H1 (cell line): Measurements from ENCODE around the gene PPY. TPM values are rescaled to one million over a fixed set of nuclear protein-coding genes. Genes with fewer than 3 reads are reported as not detected.

Experiments used
- CTCF ChIA-PET: fragments of 300-600 bp; sonication (Branson Sonifier 250); formaldehyde crosslinking; loops from one replicate; lab custom pipeline; 2021; ENCODE audit not compliant: partially characterized antibody; lab: Charles Lee
- POLR2A ChIA-PET: fragments of 300-600 bp; sonication (Branson Sonifier 250); formaldehyde crosslinking; loops from one replicate; lab custom pipeline; 2021; ENCODE audit warnings: inconsistent platforms; ENCODE audit not compliant: partially characterized antibody; lab: Charles Lee
- DNase-seq, 2 experiments: peaks; one replicate each; pipeline versions ENCODE4 v3.0.0 to v3.0.0-alpha.2; 2010 to 2022; ENCODE audit warnings: low spot score in 2 of 2, low read depth in 1 of 2, mixed read lengths in 1 of 2
- FAIRE-seq: peaks from 2 replicates; lab custom pipeline; 2011; peaks lifted over from hg19 to GRCh38; lab: Jason Lieb, UNC
- H2AFZ ChIP-seq: 2 replicates; pipeline ENCODE4 v1.8.1; 2012; ENCODE audit warnings: low read length, inconsistent platforms
- H2AK5ac ChIP-seq: 2 replicates; pipeline ENCODE4 v1.6.1; 2013; ENCODE audit warnings: low read depth, low read length
- H2BK120ac ChIP-seq: replicated peaks from 2 replicates; pipeline ENCODE3; 2013; ENCODE audit warnings: low read depth, low read length, inconsistent platforms
- H2BK12ac ChIP-seq: 2 replicates; pipeline ENCODE4 v1.6.1; 2013; ENCODE audit warnings: low read depth, low read length
- H2BK15ac ChIP-seq: 2 replicates; pipeline ENCODE4 v1.6.1; 2013; ENCODE audit warnings: low read length
- H2BK20ac ChIP-seq: 2 replicates; pipeline ENCODE4 v1.6.1; 2013; ENCODE audit warnings: low read length
- H2BK5ac ChIP-seq: 2 replicates; pipeline ENCODE4 v1.6.1; 2013; ENCODE audit warnings: low read depth, low read length
- H3K14ac ChIP-seq: 2 replicates; pipeline ENCODE4 v1.6.1; 2013; ENCODE audit warnings: inconsistent platforms; ENCODE audit not compliant: insufficient read length
- H3K18ac ChIP-seq: 2 replicates; pipeline ENCODE4 v1.6.1; 2013; ENCODE audit warnings: low read length; ENCODE audit errors: extremely low read depth
- H3K23ac ChIP-seq: 2 replicates; pipeline ENCODE4 v1.6.1; 2013; ENCODE audit warnings: inconsistent platforms; ENCODE audit not compliant: insufficient read length
- H3K23me2 ChIP-seq: 2 replicates; pipeline ENCODE4 v1.6.1; 2013; ENCODE audit warnings: low read depth, low read length
- H3K27ac ChIP-seq: 2 replicates; pipeline ENCODE4 v1.6.1; 2011; ENCODE audit warnings: low read depth, low read length, inconsistent platforms
- H3K27me3 ChIP-seq, 4 experiments: replicated peaks in 1 of 4; 1 replicate in 1 of 4; 2 replicates in 3 of 4; pipeline versions ENCODE4 v1.6.1 to v1.8.1; 2011 to 2013; ENCODE audit warnings: low read length in 3 of 4, mild to moderate bottlenecking in 3 of 4, inconsistent platforms in 2 of 4, mixed read lengths in 2 of 4, moderate library complexity in 1 of 4; ENCODE audit not compliant: control insufficient read depth in 3 of 4, insufficient read depth in 3 of 4; ENCODE audit errors: extremely low read depth in 1 of 4
- H3K36me3 ChIP-seq, 4 experiments: 2 replicates each; pipeline versions ENCODE4 v1.6.1 to v1.8.1; 2011 to 2013; ENCODE audit warnings: mild to moderate bottlenecking in 4 of 4, low read length in 3 of 4, moderate library complexity in 2 of 4, control low read depth in 1 of 4, inconsistent platforms in 1 of 4; ENCODE audit not compliant: insufficient read depth in 4 of 4, control insufficient read depth in 2 of 4
- H3K4ac ChIP-seq: replicated peaks from 2 replicates; pipeline ENCODE3; 2013; ENCODE audit warnings: low read length, low read depth, mixed read lengths, inconsistent platforms; ENCODE audit not compliant: insufficient read length
- H3K4me1 ChIP-seq, 4 experiments: replicated peaks in 1 of 4; 1 replicate in 1 of 4; 2 replicates in 3 of 4; pipeline versions ENCODE4 v1.6.1 to v1.8.1; 2011 to 2013; ENCODE audit warnings: low read length in 3 of 4, inconsistent platforms in 2 of 4, mixed read lengths in 1 of 4; ENCODE audit not compliant: insufficient read depth in 4 of 4, control insufficient read depth in 3 of 4
- H3K4me2 ChIP-seq, 2 experiments: 2 replicates each; pipeline versions ENCODE4 v1.6.1 to v1.8.1; 2011 to 2013; ENCODE audit warnings: low read depth in 2 of 2, low read length in 2 of 2, control low read depth in 1 of 2, inconsistent platforms in 1 of 2, mild to moderate bottlenecking in 1 of 2; ENCODE audit not compliant: insufficient read depth in 1 of 2
- H3K4me3 ChIP-seq, 4 experiments: fragments of 200-600, 300-600 bp in 1 of 4; sonication (generic), shearing (Covaris generic), sonication (Bioruptor Twin) in 1 of 4; 2 replicates each; pipeline versions ENCODE4 v1.5.1 to v1.8.1; 2011 to 2016; ENCODE audit warnings: low read length in 4 of 4, low read depth in 3 of 4, control low read depth in 2 of 4, inconsistent platforms in 2 of 4, mild to moderate bottlenecking in 2 of 4, mixed read lengths in 1 of 4, moderate library complexity in 1 of 4; ENCODE audit not compliant: insufficient read depth in 2 of 4; ENCODE audit errors: extremely low read depth in 1 of 4
- H3K56ac ChIP-seq: replicated peaks from 2 replicates; pipeline ENCODE3; 2013; ENCODE audit warnings: low read depth, mild to moderate bottlenecking, mixed read lengths, low read length, inconsistent platforms; ENCODE audit not compliant: insufficient read length
- H3K79me1 ChIP-seq: 2 replicates; pipeline ENCODE4 v1.6.1; 2013; ENCODE audit warnings: low read depth, low read length, control low read depth
- H3K79me2 ChIP-seq, 2 experiments: 2 replicates each; pipeline versions ENCODE4 v1.6.1 to v1.8.1; 2012 to 2013; ENCODE audit warnings: low read length in 2 of 2, mild to moderate bottlenecking in 2 of 2, inconsistent platforms in 1 of 2; ENCODE audit not compliant: insufficient read depth in 2 of 2, control insufficient read depth in 1 of 2
- H3K9ac ChIP-seq, 4 experiments: replicated peaks in 1 of 4; 1 replicate in 1 of 4; 2 replicates in 3 of 4; pipeline versions ENCODE4 v1.6.1 to v1.8.1; 2011 to 2013; ENCODE audit warnings: low read depth in 3 of 4, low read length in 3 of 4, control low read depth in 2 of 4, mild to moderate bottlenecking in 2 of 4, moderate library complexity in 2 of 4, inconsistent platforms in 1 of 4; ENCODE audit errors: extremely low read depth in 1 of 4
- H3K9me3 ChIP-seq, 2 experiments: 2 replicates each; pipeline versions ENCODE4 v1.6.1 to v1.8.1; 2012 to 2013; ENCODE audit warnings: mild to moderate bottlenecking in 2 of 2, moderate library complexity in 2 of 2, control low read depth in 1 of 2, inconsistent platforms in 1 of 2, low read depth in 1 of 2, low read length in 1 of 2, mixed read lengths in 1 of 2; ENCODE audit not compliant: insufficient read depth in 2 of 2
- H4K20me1 ChIP-seq, 2 experiments: replicated peaks in 1 of 2; 2 replicates each; pipeline versions ENCODE3 to v1.8.1; 2011 to 2013; ENCODE audit warnings: inconsistent platforms in 2 of 2, low read length in 2 of 2, mild to moderate bottlenecking in 1 of 2; ENCODE audit not compliant: insufficient read depth in 2 of 2, control insufficient read depth in 1 of 2
- H4K5ac ChIP-seq: 2 replicates; pipeline ENCODE4 v1.6.1; 2013; ENCODE audit warnings: low read length, low read depth, mixed read lengths, inconsistent platforms; ENCODE audit not compliant: insufficient read length
- H4K8ac ChIP-seq: 2 replicates; pipeline ENCODE4 v1.8.0; 2013; ENCODE audit warnings: mild to moderate bottlenecking, moderate library complexity, low read length, inconsistent platforms; ENCODE audit not compliant: insufficient read depth; ENCODE audit errors: extremely low read depth
- H4K91ac ChIP-seq: replicated peaks from 2 replicates; pipeline ENCODE3; 2013; ENCODE audit warnings: low read length, mixed read lengths, inconsistent platforms; ENCODE audit not compliant: insufficient read length
- ATF3 ChIP-seq: IDR thresholded peaks from 2 replicates; pipeline ENCODE4 v1.6.1; 2011; ENCODE audit warnings: low read depth, mild to moderate bottlenecking, low read length; ENCODE audit not compliant: insufficient read depth
- BCL11A ChIP-seq, 2 experiments: IDR thresholded peaks; one replicate each; pipeline ENCODE4 v1.6.1; 2011; ENCODE audit warnings: low read depth in 2 of 2, low read length in 2 of 2, mild to moderate bottlenecking in 2 of 2
- CBX5 ChIP-seq: fragments of 300-800, 300-1000 bp; sonication (generic); IDR thresholded peaks from 2 replicates; pipeline ENCODE4 v1.7.1; 2016; ENCODE audit warnings: antibody characterized with exemption, low read length, low read depth
- CEBPB ChIP-seq: IDR thresholded peaks from 2 replicates; pipeline ENCODE4 v1.6.1; 2012; ENCODE audit warnings: low read depth, low read length
- EP300 ChIP-seq, 2 experiments: IDR thresholded peaks; 1 replicate in 1 of 2; 2 replicates in 1 of 2; pipeline ENCODE4 v1.6.1; 2011 to 2012; ENCODE audit warnings: low read depth in 2 of 2, low read length in 2 of 2, mild to moderate bottlenecking in 2 of 2, borderline replicate concordance in 1 of 2, inconsistent platforms in 1 of 2, moderate library complexity in 1 of 2
- HDAC2 ChIP-seq, 2 experiments: fragments of 300-600 bp in 1 of 2; sonication (generic) in 1 of 2; IDR thresholded peaks; 2 replicates each; pipeline ENCODE4 v1.6.1; 2011 to 2012; ENCODE audit warnings: low read depth in 2 of 2, low read length in 2 of 2, mild to moderate bottlenecking in 2 of 2, moderate library complexity in 2 of 2, borderline replicate concordance in 1 of 2, inconsistent platforms in 1 of 2
- KDM5A ChIP-seq: fragments of 200-600 bp; IDR thresholded peaks from 2 replicates; pipeline ENCODE4 v1.7.1; 2012; ENCODE audit warnings: mild to moderate bottlenecking, low read length, inconsistent platforms, mixed read lengths
- SIN3A ChIP-seq, 2 experiments: IDR thresholded peaks in 1 of 2; conservative IDR thresholded peaks in 1 of 2; 2 replicates each; pipeline ENCODE4 v1.6.1; 2011 to 2012; ENCODE audit warnings: low read length in 2 of 2, improper control_type of control experiment in 1 of 2, low read depth in 1 of 2, mild to moderate bottlenecking in 1 of 2
- SIX5 ChIP-seq: IDR thresholded peaks from 2 replicates; pipeline ENCODE4 v1.6.1; 2011; ENCODE audit warnings: mild to moderate bottlenecking, low read depth, low read length
- SP4 ChIP-seq: IDR thresholded peaks from 2 replicates; pipeline ENCODE4 v1.6.1; 2012; ENCODE audit warnings: low read length, inconsistent platforms
- TEAD4 ChIP-seq: IDR thresholded peaks from 2 replicates; pipeline ENCODE4 v1.6.1; 2012; ENCODE audit warnings: low read depth, low read length, inconsistent platforms, mixed read lengths
- WGBS, 2 experiments: shearing (Covaris generic) in 1 of 2; methylation state at CpG; one replicate each; pipeline versions ENCODE4 v1.1.6 to v1.1.7; 2013 to 2015; ENCODE audit warnings: low lambda C conversion rate in 2 of 2, mixed read lengths in 2 of 2, inconsistent platforms in 1 of 2, low coverage in 1 of 2, missing lambda C conversion rate in 1 of 2; ENCODE audit not compliant: insufficient replicate concordance in 2 of 2, insufficient coverage in 1 of 2, insufficient read length in 1 of 2; ENCODE audit errors: extremely low coverage in 1 of 2, missing lambda C conversion rate in 1 of 2; 5-methylcytosine and 5-hydroxymethylcytosine counted together
- polyA plus RNA-seq, 7 experiments: library from polyadenylated mRNA; depleted of rRNA in 3 of 7; stranded (reverse) in 5 of 7; unstranded in 2 of 7; fragments of >200 nt in 5 of 7; fragments of 200-250 nt in 2 of 7; gene quantifications; 1 replicate in 5 of 7; 2 replicates in 1 of 7; 4 replicates in 1 of 7; pipeline versions ENCODE4 v1.2.1 to v1.2.3, GENCODE V29; 2011 to 2013; ENCODE audit warnings: missing spikeins in 2 of 7, mixed read lengths in 2 of 7
- total RNA-seq: library from RNA; stranded (reverse); fragmentation: NEBNext Ultra II Directional; extraction: Animal tissue kit (Norgen Biotek cat#: 25700); gene quantifications from 2 replicates; pipeline ENCODE4 v1.2.1, GENCODE V29; 2021
- TF ChIP-seq, protein P1 (sequence below): IDR thresholded peaks from 2 replicates; pipeline ENCODE4 v1.6.1; 2012; ENCODE audit warnings: inconsistent platforms

PPY gene
- total and polyA plus RNA-seq, 2 of the 8 experiments (the other 6 are each of a cell fraction or from before 2014, with no cell fraction given), result 0.26 TPM; not detected in 1

DNA sequence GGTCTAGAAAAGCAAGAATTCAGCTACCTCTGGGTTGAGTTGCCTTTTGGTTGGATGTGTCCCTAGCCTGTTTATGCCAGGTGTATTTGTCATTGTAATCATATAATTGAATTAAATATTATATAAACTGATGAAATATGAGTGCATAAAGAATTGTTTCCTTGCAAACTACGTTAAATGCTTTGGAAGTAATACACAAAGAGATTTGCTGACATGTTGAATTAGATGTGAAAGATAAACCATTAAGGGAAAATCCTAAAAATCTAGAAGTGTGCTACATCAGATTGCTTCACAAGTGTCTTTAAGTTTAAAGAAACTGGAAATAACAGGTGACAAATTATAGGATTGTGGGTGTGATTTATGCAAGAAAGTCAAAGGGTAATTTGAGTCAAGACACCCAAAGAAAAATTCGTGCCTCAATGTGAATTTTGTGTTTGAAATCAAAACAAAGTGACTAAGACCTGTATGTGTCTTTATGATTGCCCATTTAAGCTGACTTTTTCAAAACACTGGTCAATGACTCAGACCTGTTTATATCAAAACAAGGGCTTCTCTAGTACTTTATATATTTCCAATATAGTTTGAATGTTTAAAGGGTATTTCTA lies 16.6 kb upstream of the PPY start:
- ChIA-PET CTCF (interaction anchor here (0.7 to 2.5 kb wide), 7 partner anchors 12 to 78 kb away, joined by 3 to 14 read pairs (median 4); partner anchors contain the start of gene NAGS), POLR2A (no interaction called here)
- Histone ChIP-seq H3K23ac (no peak overlapping the region), H3K4me1 (peaks cover 0 to 2% (median 0%) of the 10 kb centered on the region in 4 experiments; a peak in 1 of 7 replicates), H4K20me1 (no peaks in the 10 kb centered on the region), H3K9ac (no peak overlapping the region), H2BK120ac (no peak overlapping the region), H3K79me1 (no peaks in the 10 kb centered on the region), H3K36me3 (no peaks in the 10 kb centered on the region), H3K27ac (no peak overlapping the region), H3K9me3 (no peaks in the 10 kb centered on the region), H2AK5ac (no peak overlapping the region), H3K23me2 (0 out of 2 replicates have a peak, but pooled peaks cover 2% of the 10 kb centered on the region), H3K14ac (no peak overlapping the region), H3K79me2 (no peaks in the 10 kb centered on the region), H2BK12ac (no peak overlapping the region), H2BK20ac (no peak overlapping the region), H3K18ac (no peak overlapping the region), H4K5ac (no peak overlapping the region), H3K27me3 (peaks cover 0 to 8% (median 8%) of the 10 kb centered on the region in 4 experiments; a peak in 4 of 7 replicates), H3K4me3 (no peak overlapping the region), H2BK5ac (no peak overlapping the region), H3K56ac (no peak overlapping the region), H2BK15ac (no peak overlapping the region), H4K8ac (no peak overlapping the region), H2AFZ (no peak overlapping the region), H3K4ac (no peak overlapping the region), H4K91ac (no peak overlapping the region), H3K4me2 (no peak overlapping the region)
- FAIRE-seq (no peak), DNase-seq (no peak)
- WGBS, 2 experiments, result 82% methylated on average over 2 of the region's 2 CpGs; no CpG with 5 or more reads in 1 of the 2 experiments
- TF ChIP-seq CEBPB, result no peak
- TF ChIP-seq, protein P1, sequence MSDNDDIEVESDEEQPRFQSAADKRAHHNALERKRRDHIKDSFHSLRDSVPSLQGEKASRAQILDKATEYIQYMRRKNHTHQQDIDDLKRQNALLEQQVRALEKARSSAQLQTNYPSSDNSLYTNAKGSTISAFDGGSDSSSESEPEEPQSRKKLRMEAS, result no peak
- no peak for TF ChIP-seq SP4
- TF ChIP-seq SIX5, result no peak
- no peak for TF ChIP-seq TEAD4
- TF ChIP-seq SIN3A (conservative IDR thresholded peaks at IDR 0.05 in 1 of 2, IDR thresholded peaks at IDR 0.05 in 1 of 2; ENCODE audit: low read depth in 1 of 2, low read length in 2 of 2), result no peak
- TF ChIP-seq KDM5A, result no peak
- TF ChIP-seq CBX5, result no peak
- TF ChIP-seq BCL11A (IDR thresholded peaks at IDR 0.05; ENCODE audit: low read depth in 2 of 2, low read length in 2 of 2), result no peak
- TF ChIP-seq EP300 (IDR thresholded peaks at IDR 0.05; ENCODE audit: borderline replicate concordance in 1 of 2, low read depth in 2 of 2, low read length in 2 of 2), result no peak
- TF ChIP-seq ATF3, result no peak
- no peak for TF ChIP-seq HDAC2 (IDR thresholded peaks at IDR 0.05; ENCODE audit: borderline replicate concordance in 1 of 2, low read depth in 2 of 2, low read length in 2 of 2)
